AG10803 (cell line): ENCODE data around the gene TXNL4A.
"Not testable (repeated sequence)": the region's sequence is repeated elsewhere in the genome, so short reads cannot be mapped to it uniquely, and the experiment has no call there.

Experiments used
- DNase-seq: peaks from one replicate; pipeline ENCODE4 v3.0.0; 2010; ENCODE audit warnings: low read depth
- H3K4me3 ChIP-seq: 2 replicates; pipeline ENCODE4 v1.5.1; 2011; ENCODE audit warnings: mild to moderate bottlenecking, low read length, control low read depth
- CTCF ChIP-seq: conservative IDR thresholded peaks from 2 replicates; pipeline ENCODE4 v1.5.1; 2011; ENCODE audit warnings: mild to moderate bottlenecking, low read length, control low read depth, inconsistent platforms

The TXNL4A gene

GRCh38 chr18:79963658-79964329 lies 24.6 kb downstream of the TXNL4A start:
- no peak for DNase-seq
- peak overlapping the region; percentile 74 for H3K4me3 ChIP-seq
- TF ChIP-seq CTCF = no peak

GRCh38 chr18:79962835-79963657 lies 25.3 kb downstream of the TXNL4A start:
- H3K4me3 ChIP-seq = no peak overlapping the region

GRCh38 chr18:79962311-79962710 lies 26.1 kb downstream of the TXNL4A start:
- DNase-seq = peak; percentile 42
- no peak for TF ChIP-seq CTCF
- H3K4me3 ChIP-seq = no peak overlapping the region

More at GRCh38 chr18:79962835-79963657, 25.3 kb downstream of the TXNL4A start:
- DNase-seq = no peak
- TF ChIP-seq CTCF = no peak

GRCh38 chr18:79961527-79962291 lies 26.7 kb downstream of the TXNL4A start:
- no peak for TF ChIP-seq CTCF
- H3K4me3 ChIP-seq = no peak overlapping the region
- DNase-seq = no peak

GRCh38 chr18:79960921-79961526 lies 27.3 kb downstream of the TXNL4A start:
- no peak for DNase-seq
- no peak overlapping the region for H3K4me3 ChIP-seq
- no peak for TF ChIP-seq CTCF

GRCh38 chr18:79960161-79960801 lies 28.1 kb downstream of the TXNL4A start:
- peak; percentile 47 for DNase-seq
- not testable (repeated sequence) for H3K4me3 ChIP-seq

- no peak for DNase-seq
- no peak overlapping the region for H3K4me3 ChIP-seq
- no peak for TF ChIP-seq CTCF
These were observed 29.4 kb downstream of the TXNL4A start for GRCh38 chr18:79958981-79959380.
